GM19023 (cell line): ENCODE results near the gene SGPP2.
"Not testable (repeated sequence)": the region's sequence is repeated elsewhere in the genome, so short reads cannot be mapped to it uniquely, and the experiment has no call there.

ENCODE experiments used
- ATAC-seq: cut with Tn5 transposase; IDR thresholded peaks from one replicate; pipeline ENCODE4 v1.9.1; 2021; ENCODE audit warnings: mild to moderate bottlenecking, moderate library complexity; ENCODE audit not compliant: unreplicated experiment

The SGPP2 gene

DNA sequence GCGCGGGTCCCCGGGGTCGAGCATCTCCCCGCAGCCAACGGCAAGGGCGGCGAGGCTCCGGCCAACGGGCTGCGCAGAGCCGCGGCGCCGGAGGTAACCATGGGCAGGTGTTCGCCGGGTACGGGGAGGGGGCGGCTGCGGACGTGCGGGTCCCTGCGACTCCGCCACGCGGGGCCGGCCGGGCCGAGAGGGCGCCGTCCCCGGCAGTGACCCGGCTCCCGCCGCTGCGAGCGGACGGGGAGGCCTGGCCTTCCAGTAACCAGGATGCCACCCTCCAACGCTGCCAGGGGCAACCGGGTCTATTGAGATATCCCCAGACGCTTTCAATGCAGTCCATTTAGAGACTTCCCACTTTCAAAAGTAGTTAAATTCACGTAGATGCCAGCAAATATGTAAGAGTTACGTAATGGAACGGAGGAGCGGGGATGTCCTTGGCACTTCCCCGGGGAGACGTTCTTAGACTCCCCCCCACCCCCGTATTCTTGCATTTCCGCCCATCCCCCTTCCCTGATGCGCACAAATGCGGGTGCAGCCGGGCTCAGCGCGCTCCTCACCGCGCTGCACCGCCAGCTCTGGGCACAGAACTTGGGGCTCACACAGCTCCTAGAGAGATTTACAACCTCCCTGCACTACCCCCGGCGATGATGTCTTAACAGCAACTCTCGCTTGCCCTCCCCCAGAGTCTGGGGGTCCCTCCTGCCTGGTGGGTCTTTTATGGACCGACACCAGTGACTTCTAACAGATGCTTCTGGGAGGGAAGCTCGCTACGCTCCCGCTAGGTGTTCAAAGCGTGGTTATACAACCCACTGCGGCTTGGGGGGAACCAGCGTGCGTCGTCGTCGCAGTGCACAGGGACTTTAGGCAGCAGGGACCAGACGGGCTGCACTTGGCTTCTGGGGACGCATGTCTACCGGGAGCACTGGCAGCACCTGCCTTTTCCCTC, 657 bp downstream of the SGPP2 start:
- ATAC-seq = peak; percentile 19

DNA sequence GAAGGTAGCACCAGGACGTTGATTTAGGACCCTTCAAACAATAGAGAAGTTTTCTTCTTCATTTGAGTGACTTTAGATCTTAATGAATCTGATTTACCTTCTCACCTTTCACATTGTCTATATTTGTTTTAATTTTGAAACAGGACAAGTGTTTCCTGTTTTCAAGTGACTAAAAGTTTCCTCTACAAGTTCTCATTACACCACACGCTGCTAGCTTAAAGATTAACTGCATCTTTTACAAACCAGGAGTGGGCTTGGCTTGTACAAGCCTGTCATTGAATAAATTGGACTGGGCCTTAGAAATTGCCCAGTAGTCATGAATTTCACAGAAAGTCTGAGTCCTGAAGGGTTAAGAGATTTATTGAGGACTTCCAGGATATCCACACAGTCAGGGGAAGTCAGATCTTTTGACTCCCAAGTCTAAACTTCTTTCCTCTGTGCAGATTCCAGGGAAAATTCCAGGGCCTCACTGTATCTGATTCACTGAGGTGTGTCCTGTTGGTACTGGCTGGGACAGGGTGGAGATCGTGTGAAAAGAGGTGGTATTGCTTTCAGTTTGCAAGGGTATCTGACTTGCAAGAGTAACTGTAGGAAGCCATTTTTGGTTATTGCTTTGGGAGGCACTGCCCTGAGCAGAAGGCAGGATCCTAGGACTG, 3.4 kb downstream of the SGPP2 start:
- peak; percentile 39 for ATAC-seq

- no peak for ATAC-seq
Observed at GRCh38 chr2:222430071-222430470, 5.7 kb downstream of the SGPP2 start.

DNA sequence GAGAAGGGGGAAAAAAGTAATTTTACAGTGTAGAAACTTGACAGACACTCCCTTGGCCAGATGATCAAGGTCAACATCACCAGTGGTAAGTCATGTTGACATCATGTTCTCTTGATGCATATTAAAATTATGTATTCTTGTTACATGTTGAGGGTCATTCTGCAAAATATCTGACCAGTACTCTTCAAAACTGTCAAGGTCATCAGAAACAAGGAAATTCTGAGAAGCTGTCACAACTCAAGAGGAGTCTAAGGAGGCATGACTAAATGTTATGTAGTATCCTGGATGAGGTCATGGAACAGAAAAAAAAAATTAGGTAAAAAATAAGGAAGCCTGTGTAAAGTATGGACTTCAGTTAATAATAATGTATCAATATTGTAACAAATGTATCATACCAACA, 6.3 kb downstream of the SGPP2 start:
- no peak for ATAC-seq

- no peak for ATAC-seq
Observed at GRCh38 chr2:222431869-222432268, 7.5 kb downstream of the SGPP2 start.

DNA sequence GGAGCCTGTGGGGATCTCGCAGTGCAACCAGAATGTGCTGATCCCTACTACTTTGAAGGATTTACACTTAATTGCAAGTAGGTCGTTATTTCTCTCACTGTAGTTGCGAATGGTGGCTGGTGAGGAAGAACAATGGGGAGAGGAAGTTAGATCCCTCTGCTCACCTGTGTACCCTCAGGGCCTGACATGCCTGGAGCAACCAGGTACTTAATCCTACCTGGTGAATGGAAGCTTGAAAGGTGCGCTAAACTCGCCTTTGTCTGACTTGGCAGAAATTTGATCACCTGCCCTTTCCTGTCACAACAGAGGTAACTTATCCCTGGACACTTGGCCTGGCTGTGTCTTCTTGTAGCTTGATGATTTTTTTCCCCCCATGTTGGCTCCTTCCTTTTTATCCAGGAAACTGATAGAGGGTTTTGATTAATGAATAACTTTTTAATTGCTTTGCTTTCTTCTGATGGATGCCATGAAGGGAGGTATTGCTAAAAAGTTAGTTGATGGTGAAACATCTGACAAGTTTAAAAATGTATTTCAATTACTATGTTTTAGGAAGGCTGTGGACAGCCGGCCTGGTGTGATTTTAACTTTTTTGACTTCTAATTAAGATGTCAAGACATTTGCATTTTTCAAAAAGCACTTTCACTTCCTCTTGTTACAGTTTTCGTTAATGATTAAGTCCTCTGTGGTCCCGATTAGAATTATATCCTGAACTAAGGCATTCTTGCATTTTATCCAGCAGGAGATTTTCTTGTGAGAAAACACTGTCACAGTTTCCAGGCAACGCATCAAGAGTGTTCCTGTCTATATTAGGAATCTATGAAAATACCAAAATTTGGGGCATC, 9.2 kb downstream of the SGPP2 start:
- peak; percentile 74 for ATAC-seq

GRCh38 chr2:222434204-222434603, 9.9 kb downstream of the SGPP2 start:
- peak; percentile 39 for ATAC-seq

GRCh38 chr2:222435400-222436039, 11.2 kb downstream of the SGPP2 start:
- ATAC-seq = not testable (repeated sequence)

GRCh38 chr2:222436040-222436413, 11.7 kb downstream of the SGPP2 start:
- no peak for ATAC-seq

- ATAC-seq = no peak
Observed at GRCh38 chr2:222439692-222440091, 15.3 kb downstream of the SGPP2 start.

DNA sequence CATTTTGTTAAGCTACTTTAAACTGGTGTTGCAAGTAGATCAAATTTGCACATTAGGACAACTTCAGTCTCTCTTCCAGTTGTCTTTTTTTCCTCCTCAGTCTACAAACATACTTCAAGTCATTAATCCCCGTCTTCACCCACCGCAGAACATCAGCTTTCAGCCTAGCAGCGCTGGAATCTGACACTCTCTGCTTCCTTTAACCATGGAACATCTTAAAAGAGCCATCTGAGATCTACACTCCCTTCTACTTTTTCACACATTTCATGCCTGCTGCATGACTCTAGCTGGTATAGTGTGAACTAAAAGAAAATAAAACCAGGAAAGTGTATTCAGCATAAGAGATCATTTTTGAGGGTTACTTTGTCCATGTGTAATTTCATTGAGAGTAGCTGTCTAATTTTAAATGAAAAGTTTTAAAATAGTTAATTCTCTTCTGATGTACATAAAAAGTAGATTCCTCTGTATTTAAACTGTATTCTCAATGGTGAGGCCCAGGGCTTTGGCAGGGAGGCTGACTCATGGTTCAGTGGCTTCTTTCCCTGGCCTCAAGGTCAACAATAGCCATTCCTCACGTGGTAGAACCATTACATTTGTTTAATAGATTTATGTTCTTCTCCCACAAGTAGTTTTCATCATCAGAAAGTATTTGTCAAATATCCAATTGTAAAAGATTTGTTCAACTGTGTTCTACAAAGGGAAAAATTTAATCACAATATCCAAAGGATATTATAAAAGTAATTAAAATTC, 16.5 kb downstream of the SGPP2 start:
- no peak for ATAC-seq

DNA sequence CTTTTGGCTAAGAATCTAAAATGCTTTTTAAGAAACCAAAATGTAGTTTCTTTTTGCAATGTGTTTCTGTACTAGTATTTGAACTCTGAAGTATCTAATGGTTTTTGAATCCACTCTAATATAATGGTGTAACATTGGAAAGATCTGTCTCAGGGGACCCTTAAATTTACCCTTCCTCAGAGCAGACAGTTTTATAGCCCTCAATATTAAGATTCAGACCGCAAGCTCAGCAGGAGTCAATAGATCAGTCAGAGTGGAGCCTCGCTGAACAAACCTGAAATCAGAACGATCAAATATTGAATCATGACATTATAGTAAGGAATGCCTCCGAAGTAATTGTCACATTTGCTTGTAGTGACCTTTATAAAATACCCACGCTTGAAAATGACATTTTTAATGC, 18.3 kb downstream of the SGPP2 start:
- ATAC-seq = no peak

- no peak for ATAC-seq
Observed at GRCh38 chr2:222445227-222445626, 20.9 kb downstream of the SGPP2 start.

GRCh38 chr2:222447131-222447530, 22.8 kb downstream of the SGPP2 start:
- ATAC-seq = no peak

DNA sequence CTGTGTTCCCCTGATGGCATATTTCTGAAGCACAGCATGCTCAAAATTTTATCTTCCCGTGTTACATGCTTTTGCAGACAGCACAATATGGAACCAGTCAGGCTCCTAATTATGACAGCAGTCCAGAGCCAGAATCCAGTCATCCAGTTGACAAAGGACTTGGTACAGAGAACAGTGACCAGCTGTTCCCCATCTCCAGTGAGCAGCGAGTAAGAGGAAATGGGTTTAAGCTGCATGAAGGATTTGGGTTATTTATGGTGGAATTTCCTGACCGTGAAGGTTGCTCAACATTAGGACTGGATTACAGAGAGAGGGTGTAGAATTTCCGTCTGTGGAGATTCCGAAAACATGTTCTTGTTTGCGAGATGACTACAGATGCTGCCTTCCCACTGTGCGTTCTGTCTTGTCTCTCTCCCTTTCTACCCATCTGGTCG, 24.4 kb downstream of the SGPP2 start:
- ATAC-seq = no peak

DNA sequence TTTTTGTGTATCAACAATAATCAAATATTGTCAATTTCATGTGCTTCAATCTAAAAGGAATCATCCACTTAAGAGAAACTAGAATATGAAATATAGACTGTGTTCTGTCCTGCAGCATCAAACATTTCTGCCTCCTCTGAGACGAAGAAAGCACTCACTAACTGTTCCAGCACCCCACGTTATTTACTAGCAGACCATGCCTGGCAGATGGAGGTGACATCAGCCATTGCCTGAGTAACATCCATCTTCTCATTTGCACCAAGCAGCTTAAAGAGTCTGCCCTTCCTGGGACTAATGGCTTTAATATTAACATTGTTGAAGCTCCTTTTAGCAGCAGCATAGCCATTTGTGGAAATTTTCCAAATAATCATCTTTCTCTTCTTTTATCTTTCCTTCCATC, 25.7 kb downstream of the SGPP2 start:
- ATAC-seq = no peak

- ATAC-seq = peak; percentile 100
Observed at GRCh38 chr2:222451224-222451674, 26.9 kb downstream of the SGPP2 start.

DNA sequence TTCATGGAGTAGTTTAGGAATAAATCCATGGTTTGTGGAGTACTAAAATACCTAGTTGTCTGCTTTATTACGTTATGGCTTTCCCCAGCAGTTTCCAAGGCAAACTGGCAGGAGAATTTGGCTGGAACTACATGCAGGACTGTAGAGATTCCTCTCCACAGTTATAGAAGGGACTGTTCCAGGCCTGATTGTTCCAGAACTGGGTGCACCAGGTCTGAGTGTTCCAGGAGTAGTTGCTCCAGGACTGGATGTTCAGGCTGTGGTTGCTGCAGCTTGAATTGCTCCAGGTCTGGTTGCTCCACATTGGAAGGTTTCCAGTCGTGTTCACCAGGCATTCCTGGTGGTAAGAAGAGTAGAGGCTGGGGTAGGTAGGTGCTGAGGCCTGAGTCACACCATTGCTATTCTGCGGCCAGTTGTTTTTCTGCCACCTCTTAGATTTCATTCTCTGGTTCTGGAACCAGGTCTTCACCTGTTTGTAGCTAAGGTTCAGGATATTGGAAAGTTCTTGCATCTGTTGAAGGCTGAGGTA, 28.1 kb downstream of the SGPP2 start:
- no peak for ATAC-seq

DNA sequence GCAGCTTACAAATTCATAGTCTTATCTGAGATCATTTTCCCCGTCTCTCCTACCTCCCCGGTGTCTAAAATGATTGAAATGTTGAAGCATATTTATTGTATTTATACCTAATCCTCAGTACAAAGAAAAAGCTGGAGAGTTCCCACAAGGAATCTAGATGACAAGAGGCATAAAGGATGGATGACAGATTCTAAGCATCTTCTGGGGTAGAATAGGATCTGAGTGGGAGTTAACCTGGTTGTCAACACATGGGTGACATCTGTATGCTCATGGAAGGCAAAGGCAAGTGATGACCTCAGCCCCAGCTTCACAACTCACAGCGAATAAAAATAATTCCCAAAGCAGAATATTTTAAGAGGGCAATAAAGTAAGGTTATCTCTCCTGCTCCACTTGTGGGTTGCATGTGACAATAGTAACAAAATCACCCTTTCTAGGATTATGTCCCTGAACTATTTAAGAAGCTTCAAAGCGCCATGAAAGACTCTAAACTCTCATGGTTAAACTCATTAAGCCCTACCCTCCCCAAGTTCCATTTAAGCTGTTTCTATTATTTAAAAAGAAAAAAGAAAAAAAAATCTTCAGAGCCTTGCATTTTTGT, 32.2 kb downstream of the SGPP2 start:
- no peak for ATAC-seq
